Fibroblast of lung (primary cell): ENCODE results near the gene RBMS1. TPM values are rescaled to one million over a fixed set of nuclear protein-coding genes. Genes with fewer than 3 reads are reported as not detected.
"Not testable (repeated sequence)": the region's sequence is repeated elsewhere in the genome, so short reads cannot be mapped to it uniquely, and the experiment has no call there.

Experiments used
- DNase-seq, 2 donors: peaks; one replicate each; pipeline versions ENCODE4 v3.0.0 to v3.0.0-alpha.2; 2010; ENCODE audit warnings: low read depth in 2 of 2
- H2AFZ ChIP-seq: 2 replicates; pipeline ENCODE4 v1.5.1; 2012; ENCODE audit warnings: low read length, control low read depth, inconsistent platforms
- H3K27ac ChIP-seq: 2 replicates; pipeline ENCODE4 v1.5.1; 2011; ENCODE audit warnings: low read length, control low read depth; ENCODE audit not compliant: insufficient read depth
- H3K27me3 ChIP-seq: 2 replicates; pipeline ENCODE4 v1.5.1; 2011; ENCODE audit warnings: mild to moderate bottlenecking, low read length; ENCODE audit not compliant: control insufficient read depth, insufficient read depth
- H3K36me3 ChIP-seq: 2 replicates; pipeline ENCODE4 v1.5.1; 2011; ENCODE audit warnings: low read length; ENCODE audit not compliant: control insufficient read depth, insufficient read depth
- H3K4me1 ChIP-seq: 2 replicates; pipeline ENCODE4 v1.5.1; 2011; ENCODE audit warnings: low read length; ENCODE audit not compliant: control insufficient read depth, insufficient read depth; ENCODE audit errors: extremely low read depth
- H3K4me2 ChIP-seq: 2 replicates; pipeline ENCODE4 v1.5.1; 2011; ENCODE audit warnings: low read length, control low read depth; ENCODE audit not compliant: insufficient read depth; ENCODE audit errors: extremely low read depth
- H3K4me3 ChIP-seq, 4 experiments: fragments of 200-600 bp in 1 of 4; sonication (generic) in 1 of 4; replicated peaks in 1 of 4; 2 replicates each; pipeline ENCODE4 v1.5.1; 2011 to 2016; ENCODE audit warnings: low read length in 4 of 4, low read depth in 3 of 4, mild to moderate bottlenecking in 3 of 4, control low read depth in 2 of 4, inconsistent platforms in 1 of 4, mixed read lengths in 1 of 4; ENCODE audit not compliant: insufficient read depth in 1 of 4; ENCODE audit errors: control extremely low read depth in 1 of 4
- H3K79me2 ChIP-seq: 2 replicates; pipeline ENCODE4 v1.5.1; 2012; ENCODE audit warnings: mild to moderate bottlenecking, low read length, inconsistent platforms; ENCODE audit not compliant: control insufficient read depth, insufficient read depth
- H3K9ac ChIP-seq: 2 replicates; pipeline ENCODE4 v1.5.1; 2011; ENCODE audit warnings: mild to moderate bottlenecking, low read length, control low read depth; ENCODE audit not compliant: insufficient read depth
- H3K9me3 ChIP-seq: 2 replicates; pipeline ENCODE4 v1.5.1; 2012; ENCODE audit warnings: low read depth, low read length; ENCODE audit not compliant: control insufficient read depth, insufficient read depth
- H4K20me1 ChIP-seq: 2 replicates; pipeline ENCODE4 v1.5.1; 2011; ENCODE audit warnings: low read length; ENCODE audit not compliant: control insufficient read depth, insufficient read depth; ENCODE audit errors: extremely low read depth
- CTCF ChIP-seq, 2 donors: IDR thresholded peaks in 1 of 2; conservative IDR thresholded peaks in 1 of 2; 1 replicate in 1 of 2; 2 replicates in 1 of 2; pipeline ENCODE4 v1.5.1; 2011 to 2012; ENCODE audit warnings: low read length in 2 of 2, control low read depth in 1 of 2, inconsistent platforms in 1 of 2, low read depth in 1 of 2, mild to moderate bottlenecking in 1 of 2
- EZH2 ChIP-seq: IDR thresholded peaks from 2 replicates; pipeline ENCODE4 v1.5.1; 2012; ENCODE audit warnings: low read length, control low read depth, mild to moderate bottlenecking; ENCODE audit errors: missing control alignments
- polyA plus RNA-seq, 2 donors: library from polyadenylated mRNA; depleted of rRNA in 1 of 2; stranded (reverse) in 1 of 2; unstranded in 1 of 2; fragments of >200 nt; gene quantifications; 2 replicates each; pipeline ENCODE4 v1.2.1, GENCODE V29; 2011 to 2012; ENCODE audit warnings: missing spikeins in 1 of 2
- total RNA-seq: library from RNA; depleted of rRNA; stranded (reverse); fragments of >200 nt; gene quantifications from 2 replicates; pipeline ENCODE4 v1.2.1, GENCODE V29; 2014

The RBMS1 gene
- total and polyA plus RNA-seq, 2 donors (not counting 1 experiment from before 2014, with no cell fraction given): 77.3 to 146 TPM

- TF ChIP-seq CTCF (conservative IDR thresholded peaks at IDR 0.05 in 1 of 2, IDR thresholded peaks at IDR 0.05 in 1 of 2; ENCODE audit: low read depth in 1 of 2, low read length in 2 of 2) (no peak), EZH2 (no peak)
- H3K79me2 ChIP-seq: peaks cover 29% of the 10 kb centered on the region
- DNase-seq: no peak
- no peaks in the 10 kb centered on the region for H3K9me3 ChIP-seq
- H3K4me3 ChIP-seq: no peak overlapping the region
- H4K20me1 ChIP-seq: no peaks in the 10 kb centered on the region
- no peaks in the 10 kb centered on the region for H3K27me3 ChIP-seq
- H3K9ac ChIP-seq: no peak overlapping the region
- no peaks in the 10 kb centered on the region for H3K36me3 ChIP-seq
- H3K4me2 ChIP-seq: no peak overlapping the region
- no peaks in the 10 kb centered on the region for H3K4me1 ChIP-seq
- no peak overlapping the region for H3K27ac ChIP-seq
- no peak overlapping the region for H2AFZ ChIP-seq
Measured at GRCh38 chr2:160445673-160446072, 47.9 kb downstream of the RBMS1 start.

GRCh38 chr2:160442603-160443002 is 51.0 kb downstream of the RBMS1 start:
- no peak overlapping the region for H3K9ac ChIP-seq
- H3K27ac ChIP-seq: no peak overlapping the region
- H3K4me2 ChIP-seq: no peak overlapping the region
- H3K79me2 ChIP-seq: peaks cover 29% of the 10 kb centered on the region
- no peaks in the 10 kb centered on the region for H3K27me3 ChIP-seq
- no peaks in the 10 kb centered on the region for H4K20me1 ChIP-seq
- H3K4me3 ChIP-seq: no peak overlapping the region
- H3K36me3 ChIP-seq: no peaks in the 10 kb centered on the region
- no peak for TF ChIP-seq EZH2
- TF ChIP-seq CTCF (conservative IDR thresholded peaks at IDR 0.05 in 1 of 2, IDR thresholded peaks at IDR 0.05 in 1 of 2; ENCODE audit: low read depth in 1 of 2, low read length in 2 of 2): no peak
- no peak for DNase-seq
- no peaks in the 10 kb centered on the region for H3K9me3 ChIP-seq
- H3K4me1 ChIP-seq: no peaks in the 10 kb centered on the region
- H2AFZ ChIP-seq: no peak overlapping the region

GRCh38 chr2:160440888-160441287 is 52.7 kb downstream of the RBMS1 start:
- Histone ChIP-seq H3K9ac (no peak overlapping the region), H3K27me3 (no peaks in the 10 kb centered on the region), H3K4me3 (no peak overlapping the region), H3K9me3 (no peaks in the 10 kb centered on the region), H4K20me1 (no peaks in the 10 kb centered on the region), H3K36me3 (no peaks in the 10 kb centered on the region), H2AFZ (no peak overlapping the region), H3K79me2 (peaks cover 20% of the 10 kb centered on the region), H3K4me2 (no peak overlapping the region), H3K27ac (no peak overlapping the region), H3K4me1 (no peaks in the 10 kb centered on the region)
- no peak for DNase-seq
- TF ChIP-seq CTCF (conservative IDR thresholded peaks at IDR 0.05 in 1 of 2, IDR thresholded peaks at IDR 0.05 in 1 of 2; ENCODE audit: low read depth in 1 of 2, low read length in 2 of 2): no peak
- TF ChIP-seq EZH2: no peak

GRCh38 chr2:160439038-160439437 is 54.6 kb downstream of the RBMS1 start:
- H3K27me3 ChIP-seq, H2AFZ ChIP-seq, H3K4me1 ChIP-seq, H3K27ac ChIP-seq, H3K4me3 ChIP-seq, H3K9me3 ChIP-seq, H3K9ac ChIP-seq, DNase-seq, H3K4me2 ChIP-seq, H3K36me3 ChIP-seq, H4K20me1 ChIP-seq: not testable (repeated sequence)
- peaks cover 15% of the 10 kb centered on the region for H3K79me2 ChIP-seq
